Stimulated activated CD8-positive, alpha-beta memory T cell treated with anti-CD3 and anti-CD28 coated beads, Interleukin-15, amount 100 ng/mL, for 4 hours (primary cell): ENCODE data around the gene ZC3H6.
"Not testable (repeated sequence)": the region's sequence is repeated elsewhere in the genome, so short reads cannot be mapped to it uniquely, and the experiment has no call there.

ENCODE experiments used
- DNase-seq, 2 donors: peaks; one replicate each; pipeline ENCODE4 v3.0.0-alpha.2; 2020; ENCODE audit warnings: low read depth in 2 of 2

ZC3H6 gene

DNA sequence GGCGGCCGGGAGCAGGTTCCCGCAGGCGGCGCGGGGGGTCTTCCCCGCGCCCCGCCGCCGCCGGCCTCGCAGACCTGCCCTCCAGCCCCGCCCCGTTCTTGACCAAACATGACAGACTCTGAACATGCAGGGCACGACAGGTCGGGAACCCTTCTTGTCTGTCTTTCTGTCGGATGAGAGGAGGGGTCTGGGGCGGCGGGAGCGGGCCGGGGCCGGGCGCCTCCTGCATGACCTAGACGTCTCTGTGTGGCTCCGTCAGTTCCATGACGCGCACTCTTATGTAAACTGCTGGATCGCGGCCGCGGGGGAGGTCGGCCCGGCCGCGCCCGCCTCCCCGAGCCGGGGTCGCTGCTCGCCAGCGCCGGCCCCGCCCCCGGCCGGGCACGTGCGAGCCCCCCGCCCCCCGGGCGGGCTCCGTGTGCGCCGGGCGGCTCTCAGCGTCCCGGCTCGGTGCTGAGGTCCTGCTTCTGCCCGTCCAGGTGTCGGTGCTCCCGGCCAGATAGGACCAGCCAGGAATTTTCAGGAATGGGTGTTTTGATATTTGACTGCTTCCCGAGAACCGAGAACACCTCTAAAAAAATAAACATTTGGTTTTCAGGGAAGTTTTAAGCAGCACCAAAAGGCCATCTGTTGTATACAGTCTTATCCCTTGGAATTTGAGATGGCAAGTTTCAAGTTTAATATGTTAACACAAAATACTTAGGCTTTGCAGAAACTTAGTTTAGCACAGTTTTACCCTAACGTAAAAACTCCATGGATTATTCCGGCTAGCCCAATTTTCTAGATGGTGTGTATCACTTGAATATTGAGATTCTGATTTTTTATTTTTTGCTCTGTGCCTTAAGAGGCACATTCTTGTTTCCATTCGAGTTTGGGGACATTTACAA is 733 bp downstream of the ZC3H6 start:
- DNase-seq = peak; percentile 65 to 69

DNA sequence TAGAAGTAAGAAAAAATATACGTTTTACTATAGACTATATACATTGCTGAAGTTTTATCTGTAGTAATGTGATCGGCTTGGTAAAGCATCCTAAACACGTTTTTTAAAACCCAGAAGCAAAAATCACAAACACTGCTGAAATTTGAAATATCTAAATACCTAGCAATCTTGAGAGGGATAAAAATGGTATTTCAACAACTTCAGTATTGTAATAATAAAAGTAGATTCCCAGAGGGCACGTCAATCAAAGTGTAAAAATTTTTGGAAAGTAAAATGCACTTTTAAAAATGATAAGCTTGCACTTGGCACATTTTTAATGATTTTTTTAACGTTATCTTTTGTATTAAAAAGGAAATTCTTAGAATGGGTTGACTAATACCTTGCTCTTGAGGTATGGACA is 1.6 kb downstream of the ZC3H6 start:
- no peak for DNase-seq

DNA sequence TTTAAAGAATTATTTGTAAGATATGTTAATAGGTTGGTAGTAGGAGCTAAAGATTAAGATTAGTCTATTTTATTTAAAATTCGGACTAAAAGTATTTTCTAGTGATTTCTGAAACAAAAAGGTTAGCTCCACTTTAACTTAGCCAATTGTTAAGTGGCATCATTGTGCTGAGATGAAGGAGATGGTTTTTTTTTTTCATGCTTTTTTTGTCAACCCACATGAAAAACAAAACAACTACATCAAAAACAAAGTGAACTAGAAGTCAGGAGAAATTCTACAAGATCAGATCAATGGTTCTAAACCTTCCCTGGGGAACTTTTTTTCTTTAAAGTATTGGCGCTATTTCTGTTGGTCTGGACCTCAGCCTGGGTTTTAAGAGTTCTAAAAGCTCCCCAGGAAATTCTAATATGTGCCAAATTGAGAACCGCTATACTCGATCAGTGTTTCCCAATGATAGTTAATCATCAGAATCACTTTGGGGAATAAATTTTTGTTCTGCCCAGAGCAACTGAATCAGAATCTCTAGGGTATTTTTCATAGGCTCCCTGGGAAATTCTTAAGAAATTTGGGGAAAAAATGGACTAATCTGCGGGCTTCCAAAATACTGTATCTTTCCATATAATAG is 2.3 kb downstream of the ZC3H6 start:
- DNase-seq = no peak

DNA sequence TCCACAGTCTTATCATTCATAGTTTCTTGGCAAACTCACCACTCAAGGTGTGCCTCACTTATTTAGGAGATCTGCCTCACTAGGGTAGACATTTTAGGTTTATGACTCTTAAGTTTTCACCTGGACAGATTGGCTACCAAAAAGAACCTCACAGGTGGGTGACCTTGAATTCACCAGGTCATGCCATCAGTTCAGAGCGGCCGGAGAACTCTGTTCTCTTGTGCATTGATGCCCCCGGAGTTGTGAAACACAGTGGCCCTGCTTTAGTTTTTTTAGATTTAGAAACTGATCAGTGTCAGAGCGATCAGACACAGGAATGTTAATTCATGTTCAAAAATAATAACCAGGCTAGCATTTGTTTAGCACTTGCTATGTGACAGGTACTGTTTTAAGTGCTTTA is 6.7 kb downstream of the ZC3H6 start:
- not testable (repeated sequence) for DNase-seq

DNA sequence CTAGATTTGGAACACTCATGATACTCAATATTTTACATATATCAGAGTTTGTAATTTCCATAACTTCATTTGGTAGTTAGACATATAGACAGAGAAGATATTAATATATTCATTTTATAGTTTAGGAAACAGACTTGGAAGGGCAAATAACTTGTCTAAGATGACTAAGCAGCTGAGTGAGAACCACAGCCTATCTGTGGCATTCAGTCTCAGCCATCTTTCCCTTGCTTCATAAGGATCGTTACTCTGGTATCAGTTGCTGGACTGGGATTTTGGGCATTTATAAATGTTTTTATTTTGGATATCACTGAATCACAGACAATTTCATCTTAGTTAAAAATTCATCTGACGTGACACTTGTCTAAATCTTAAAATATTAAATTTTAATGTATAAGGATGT is 8.1 kb downstream of the ZC3H6 start:
- DNase-seq = not testable (repeated sequence)

DNA sequence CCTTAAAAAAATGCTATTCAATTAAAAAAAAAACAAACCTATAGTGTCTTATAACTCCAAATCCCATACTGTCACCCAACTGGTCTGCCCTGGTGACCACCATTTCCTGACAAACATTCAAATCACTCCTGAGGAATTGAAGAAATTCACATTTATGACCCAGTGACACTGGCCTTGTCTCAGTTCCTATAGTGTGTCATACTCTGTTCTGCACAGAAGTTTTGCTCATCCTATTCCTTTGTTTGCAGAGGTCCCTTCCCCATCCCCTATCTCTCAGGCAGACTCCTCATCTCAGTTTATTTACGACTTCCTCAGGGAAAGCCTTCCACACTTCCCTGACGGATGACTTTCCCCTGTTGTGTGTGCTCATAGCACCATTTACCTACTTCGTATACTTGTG is 14.7 kb downstream of the ZC3H6 start:
- no peak for DNase-seq

DNA sequence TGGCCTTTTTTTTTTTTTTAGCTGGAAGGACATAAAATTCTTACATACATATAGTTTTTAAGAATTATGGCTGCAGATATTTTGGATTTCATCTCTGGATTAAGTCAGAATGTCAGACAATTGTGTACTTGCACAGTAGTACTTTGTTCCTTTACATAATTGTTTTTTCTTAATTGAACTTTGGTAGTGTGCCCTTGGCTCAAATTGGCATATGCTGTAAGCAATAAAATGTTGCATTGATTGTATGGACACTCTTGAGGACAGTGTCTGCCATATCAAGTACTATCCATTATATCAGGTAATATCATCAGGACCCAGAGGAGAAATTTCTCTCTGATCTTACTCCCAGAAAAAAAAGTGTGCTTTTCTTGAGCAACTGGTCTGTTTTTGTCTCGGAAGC is 15.3 kb downstream of the ZC3H6 start:
- no peak for DNase-seq

DNA sequence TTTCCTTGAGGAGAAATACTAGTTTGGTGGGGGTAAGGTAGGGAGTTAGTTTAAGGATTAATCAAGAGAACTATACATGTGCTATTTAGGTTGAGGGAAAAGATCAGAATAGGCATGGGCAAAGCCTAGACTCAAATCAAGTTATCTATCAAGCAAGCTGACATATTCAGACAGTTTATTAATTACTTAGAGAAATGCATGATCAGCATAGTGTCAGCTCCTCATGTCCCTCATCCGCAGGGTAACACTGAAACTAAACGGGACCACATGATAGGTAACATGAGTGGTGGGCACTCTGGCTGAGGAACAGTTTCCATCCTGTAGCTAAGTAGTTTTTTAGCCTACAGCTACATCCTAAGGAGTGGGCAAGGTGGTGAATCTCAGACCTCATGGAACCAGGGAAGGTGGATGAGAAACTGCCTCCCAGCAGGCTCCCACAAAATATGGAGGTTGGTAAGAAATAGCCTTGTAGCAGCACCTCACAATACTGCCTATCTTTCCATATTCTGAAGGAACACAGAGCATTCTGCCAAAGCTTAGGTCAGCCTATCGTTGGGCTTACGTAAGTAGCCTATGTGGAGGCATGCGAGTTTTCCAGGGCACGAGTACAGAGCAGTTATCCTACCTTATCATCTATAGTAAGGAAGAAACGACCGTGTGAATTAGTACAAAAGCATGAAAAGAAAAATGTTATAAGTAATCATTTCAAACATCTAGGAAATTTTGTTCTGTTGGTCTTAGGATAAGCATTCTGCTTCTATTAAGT is 18.4 kb downstream of the ZC3H6 start:
- no peak for DNase-seq

DNA sequence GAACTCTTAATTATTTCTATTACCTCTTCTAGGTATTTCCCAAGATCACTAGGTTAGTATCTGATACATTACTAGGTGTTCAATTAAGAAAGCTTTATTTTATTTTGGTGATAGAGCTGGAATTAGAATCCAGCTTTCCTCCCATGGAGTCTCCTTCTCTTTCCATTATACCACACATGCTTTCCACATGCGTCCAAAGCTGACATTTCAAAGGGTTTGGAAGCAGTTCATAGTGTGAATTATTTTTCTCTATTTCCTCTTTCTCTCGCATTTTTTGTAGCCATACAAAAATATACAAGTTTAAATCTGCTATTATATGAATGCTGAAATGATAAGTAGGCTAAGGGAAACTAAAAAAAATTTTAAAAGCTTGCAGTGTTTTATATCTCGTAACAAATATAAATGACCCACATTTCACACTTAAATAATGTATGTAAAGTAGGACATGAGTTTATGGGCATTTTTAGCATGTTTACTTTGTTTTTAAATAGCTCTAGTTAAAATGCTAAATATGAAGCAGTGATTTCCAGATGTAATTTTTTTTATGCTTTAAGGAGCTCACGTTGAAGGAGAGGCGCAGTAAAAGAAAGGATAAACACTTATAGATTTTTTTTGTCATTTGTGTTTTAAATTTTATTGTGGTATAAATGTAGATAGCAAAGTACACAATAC is 20.1 kb downstream of the ZC3H6 start:
- DNase-seq = no peak

DNA sequence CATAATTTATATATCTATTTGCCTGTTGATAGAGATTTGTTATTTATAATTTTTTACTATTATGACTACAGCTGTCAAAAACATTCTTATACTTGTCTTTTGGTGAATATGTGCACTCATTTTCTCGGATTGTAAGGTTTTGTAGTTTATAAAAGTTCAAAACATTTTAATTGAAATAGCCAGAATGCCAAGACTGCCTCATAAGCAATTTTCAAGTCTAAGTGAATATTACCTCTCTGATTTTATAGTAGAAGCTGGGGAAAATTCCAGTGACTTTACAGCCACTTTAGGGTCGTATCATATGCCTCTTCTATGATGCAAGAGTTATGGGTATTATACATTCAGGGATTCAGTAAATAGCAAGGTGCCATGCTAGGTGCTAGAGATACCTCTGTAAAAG is 21.0 kb downstream of the ZC3H6 start:
- DNase-seq = no peak

DNA sequence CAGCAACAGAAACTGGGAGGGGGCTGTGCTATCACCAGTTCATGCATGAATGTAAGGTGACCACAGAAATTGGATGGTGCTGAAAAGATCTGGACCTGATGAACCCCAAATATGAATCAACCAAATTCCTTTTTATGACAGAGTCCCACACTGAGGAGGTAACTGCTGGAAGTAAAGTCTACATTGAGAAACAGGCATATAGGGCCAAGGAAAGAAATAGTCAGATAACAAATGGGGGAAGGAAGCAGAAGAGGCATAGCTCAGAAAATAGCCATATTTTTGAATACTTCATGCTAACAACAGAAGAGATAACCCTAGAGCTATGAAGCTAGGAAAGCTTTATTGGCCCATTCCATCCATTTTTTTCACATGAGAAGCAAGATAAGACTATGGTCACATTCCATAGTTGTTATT is 25.8 kb downstream of the ZC3H6 start:
- DNase-seq = no peak

DNA sequence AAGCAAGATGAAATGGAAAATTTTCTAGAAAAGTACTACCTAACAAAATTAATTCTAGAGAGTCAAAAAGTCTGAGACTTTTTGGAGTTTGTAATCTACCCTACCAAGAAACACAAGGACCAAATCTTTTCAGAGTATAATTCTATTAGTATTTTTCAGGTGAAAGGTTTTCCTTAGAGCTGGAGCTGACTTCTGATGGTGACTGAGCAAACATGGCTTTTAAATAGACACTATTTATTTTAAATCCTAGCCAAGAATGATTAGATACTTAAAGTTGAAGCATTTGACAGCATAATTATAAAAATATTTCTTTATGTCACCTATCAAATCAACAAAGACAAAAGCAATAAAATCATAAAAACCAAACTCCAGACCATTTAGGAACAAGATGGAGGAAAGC is 26.6 kb downstream of the ZC3H6 start:
- DNase-seq = no peak

DNA sequence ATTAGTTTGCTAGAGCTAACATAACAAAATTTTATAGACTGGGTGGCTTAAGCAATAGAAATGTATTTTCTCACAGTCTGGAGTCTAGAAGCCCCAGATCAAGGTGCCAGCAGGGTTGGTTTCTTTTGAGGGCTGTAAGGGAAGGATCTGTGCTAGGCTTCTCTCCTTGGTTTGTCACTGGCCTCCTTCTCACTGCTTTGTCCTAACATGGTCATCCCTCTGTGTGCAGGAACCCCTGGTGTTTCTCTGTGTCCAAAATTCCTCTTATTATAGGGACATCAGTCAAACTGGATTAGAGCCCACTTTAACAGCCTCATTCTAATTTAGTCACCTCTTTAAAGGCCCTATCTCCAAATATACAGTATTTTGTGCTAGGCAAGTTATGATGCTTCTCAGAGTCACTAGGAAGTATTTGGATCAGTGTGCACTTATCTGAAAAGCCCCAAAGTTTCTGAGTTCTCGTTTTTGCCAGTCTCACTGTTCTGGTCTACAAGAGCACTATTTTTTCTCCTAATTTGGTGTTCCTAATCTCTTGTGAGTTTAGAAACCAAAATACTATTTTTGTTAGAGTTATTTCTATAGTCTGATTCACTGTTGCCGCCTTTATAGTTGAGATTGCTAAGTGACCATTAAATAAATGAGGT is 29.0 kb downstream of the ZC3H6 start:
- no peak for DNase-seq

DNA sequence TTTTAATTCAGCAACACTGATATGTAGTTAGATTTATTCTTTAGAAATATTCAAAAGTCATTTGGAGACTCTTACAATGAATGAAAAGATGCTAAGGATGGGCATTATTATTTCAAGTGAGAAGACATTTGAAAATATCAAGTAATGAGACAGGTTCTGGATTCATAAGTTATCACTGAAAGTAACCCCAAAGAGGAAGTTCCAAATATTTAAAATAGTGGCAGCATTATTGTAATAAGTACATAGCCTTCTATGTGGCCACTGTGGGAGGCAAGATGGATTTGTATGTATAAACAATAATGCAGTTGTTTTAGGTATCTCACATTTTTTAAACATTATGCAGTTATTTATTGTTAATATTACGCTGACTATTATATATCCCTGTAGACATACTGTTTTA is 29.7 kb downstream of the ZC3H6 start:
- no peak for DNase-seq

DNA sequence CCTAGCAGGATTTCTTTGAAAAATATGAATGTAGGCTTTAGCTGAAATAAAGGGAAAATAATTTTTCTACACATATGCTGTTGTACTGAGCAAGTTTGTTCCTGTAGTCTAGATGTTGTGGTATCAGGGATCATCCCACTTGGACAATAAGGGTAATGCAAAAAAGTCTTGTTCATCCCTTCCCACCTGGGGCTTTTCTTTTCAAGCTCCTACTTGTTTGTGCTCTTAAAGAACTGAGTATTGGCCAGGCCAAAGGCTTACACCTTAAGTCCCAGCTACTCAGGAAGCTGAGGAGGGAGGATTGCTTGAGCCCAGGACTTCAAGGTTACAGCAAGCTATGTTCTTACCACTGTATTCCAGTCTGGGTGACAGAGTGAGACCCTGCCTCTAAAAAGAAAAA is 35.5 kb downstream of the ZC3H6 start:
- DNase-seq = no peak

DNA sequence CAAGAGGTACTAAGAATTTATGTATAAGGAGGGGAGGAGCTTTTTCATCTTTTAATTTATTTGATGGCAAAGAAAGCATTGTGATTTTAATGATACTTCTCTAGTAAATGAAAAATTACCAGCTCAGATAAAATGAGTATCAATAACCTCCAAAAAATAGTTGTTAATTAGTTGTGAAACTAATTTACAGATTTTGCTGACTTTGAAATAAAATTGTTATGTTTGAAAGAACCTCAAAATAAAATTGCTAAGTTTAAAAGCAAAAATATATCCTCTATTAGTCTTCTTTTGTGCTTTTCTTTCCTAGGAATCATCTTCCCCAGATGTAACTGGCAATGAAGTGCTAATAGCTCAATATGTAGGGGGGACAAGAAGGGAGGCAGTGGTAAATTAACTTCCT is 36.5 kb downstream of the ZC3H6 start:
- DNase-seq = no peak

DNA sequence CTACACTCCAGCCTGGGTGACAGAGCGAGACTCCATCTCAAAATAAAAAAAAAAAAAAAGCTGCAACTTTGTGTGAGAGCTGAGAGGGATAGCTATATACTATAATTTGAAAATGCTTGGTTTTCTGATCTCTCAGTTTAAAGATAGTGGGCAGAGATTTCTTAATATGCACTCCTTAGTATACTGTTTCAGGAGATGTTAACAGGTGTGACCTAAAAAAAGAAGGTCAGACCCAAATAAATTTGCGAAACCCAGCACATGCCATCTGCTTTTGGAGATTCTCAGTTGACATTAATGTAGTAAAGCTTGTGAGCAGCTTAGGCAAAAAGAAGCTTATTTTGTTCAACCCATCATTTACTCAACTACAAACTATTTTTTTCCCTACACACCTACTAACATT is 37.4 kb downstream of the ZC3H6 start:
- DNase-seq = no peak

DNA sequence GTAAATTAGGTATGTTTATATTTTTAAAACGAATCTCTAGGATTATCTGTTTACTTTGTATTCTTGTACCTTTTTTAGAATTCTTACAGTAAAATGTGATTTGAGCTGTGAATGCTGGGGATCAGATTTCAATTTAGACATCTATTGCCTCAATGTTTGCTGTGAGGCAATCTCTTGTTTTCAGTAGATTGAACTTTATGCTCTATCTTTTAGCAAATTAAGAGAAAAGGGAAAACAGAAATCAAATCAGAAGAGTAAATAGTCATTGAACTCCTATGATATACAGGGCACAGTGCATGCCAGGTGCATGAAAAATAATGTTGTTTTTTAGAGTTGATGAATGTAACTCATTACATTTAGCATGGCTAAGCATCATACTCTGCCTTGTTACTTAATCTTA is 39.5 kb downstream of the ZC3H6 start:
- no peak for DNase-seq

DNA sequence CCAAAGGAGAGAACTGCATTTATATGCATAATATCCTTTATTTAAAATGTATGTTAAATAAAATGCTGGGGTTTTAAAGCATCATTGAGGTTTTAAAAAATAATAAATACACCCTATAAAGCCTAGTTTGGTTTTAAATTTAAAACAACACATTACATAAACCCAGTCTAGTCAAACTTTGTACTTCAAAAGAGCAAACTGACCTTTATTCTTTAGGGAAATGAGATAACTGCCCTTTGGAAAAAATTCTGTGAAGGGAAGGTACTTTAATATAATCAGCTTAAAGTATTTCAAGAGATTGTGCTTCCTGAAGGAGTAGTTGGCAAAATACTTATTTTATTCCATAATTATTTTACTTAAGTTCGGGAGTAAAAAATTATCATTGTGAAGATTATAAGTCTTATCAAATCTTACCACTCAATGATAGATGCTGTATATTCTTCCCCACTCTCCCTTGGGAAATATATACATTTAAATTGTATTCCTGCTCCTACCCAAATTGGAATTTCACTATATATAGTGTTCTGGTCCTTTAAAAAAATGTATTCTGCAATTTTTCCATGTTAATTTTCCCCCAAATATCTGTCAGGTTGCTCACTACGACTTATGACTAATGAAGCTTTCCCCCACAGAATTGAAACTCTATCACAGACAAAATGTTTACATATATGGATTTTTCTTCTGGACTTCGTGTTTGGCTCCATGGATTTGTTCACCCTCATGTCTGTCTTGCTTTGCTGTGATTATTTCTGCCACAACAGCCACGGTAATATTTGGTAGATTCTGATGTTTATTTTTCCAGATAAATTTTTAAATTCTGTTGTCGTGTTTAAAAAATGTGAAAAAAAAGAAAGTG is 42.1 kb downstream of the ZC3H6 start:
- no peak for DNase-seq

DNA sequence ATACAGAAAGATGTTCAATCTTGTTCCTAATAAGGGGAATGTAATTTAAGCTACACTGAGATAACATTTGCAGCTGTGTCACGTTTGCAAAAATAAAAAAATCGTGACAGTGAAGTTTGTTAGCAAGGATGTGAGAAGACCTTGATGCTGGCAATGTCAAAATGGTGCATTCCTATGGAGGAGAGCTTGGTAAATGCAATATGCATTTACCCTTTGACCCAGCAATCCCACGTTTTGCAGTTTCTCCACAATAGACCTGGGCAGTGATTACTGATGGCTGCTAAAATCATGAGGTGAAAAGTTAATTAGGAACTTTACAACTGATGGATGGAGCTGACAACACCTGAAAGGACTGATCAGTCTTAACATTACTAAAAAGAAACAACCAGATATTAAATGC is 43.1 kb downstream of the ZC3H6 start:
- DNase-seq = no peak
